Measurements from ENCODE around the gene C16orf78.

DNA sequence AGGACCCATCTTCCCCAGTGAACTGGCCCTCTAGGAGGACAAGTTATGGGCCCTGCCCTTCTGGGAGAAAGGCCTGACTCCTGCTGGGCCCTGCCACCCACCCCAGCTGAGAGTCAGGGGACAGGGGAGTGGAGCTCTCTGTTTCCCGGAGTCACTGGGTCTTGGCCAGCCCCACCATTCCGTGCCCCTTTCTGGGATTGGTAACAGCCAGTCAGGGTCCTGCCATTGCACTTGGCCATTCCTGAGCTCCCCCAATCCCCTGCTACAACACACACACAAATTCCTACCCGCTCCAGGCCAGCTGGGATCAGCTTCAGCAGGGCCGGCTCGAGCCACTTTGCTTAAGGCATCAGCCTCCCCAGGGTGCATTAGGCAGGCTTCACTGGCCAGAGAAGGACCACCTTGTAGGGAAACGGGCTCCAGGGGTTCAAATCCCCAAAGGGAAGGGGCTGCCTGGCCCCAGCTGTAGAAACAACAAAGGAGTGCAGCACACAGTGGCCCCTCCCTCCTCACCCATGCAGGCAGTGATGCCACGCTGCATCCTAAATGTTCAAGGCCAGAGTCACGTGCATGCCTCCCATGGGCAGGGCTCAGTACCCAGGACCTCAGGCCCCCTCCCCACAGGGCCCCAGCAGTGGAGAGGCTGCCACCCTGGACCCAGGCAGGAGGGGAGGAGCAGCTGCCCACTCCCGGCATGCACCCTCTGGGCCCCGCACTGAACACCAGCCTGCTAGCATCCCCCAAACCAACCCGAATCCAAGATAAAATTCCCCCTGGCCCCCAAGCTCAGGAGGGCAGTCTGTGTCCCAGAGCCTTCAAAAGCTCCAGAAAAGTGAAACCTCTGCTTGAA, 37.7 kb downstream of the C16orf78 start:
- TF ChIP-seq POLR2A (IDR thresholded peaks at IDR 0.05; ENCODE audit: low read length) (no peak), GATA1 (IDR thresholded peaks at IDR 0.05; ENCODE audit: low read depth, low read length) (no peak)
